Uterus (tissue), 4 donors: Measurements from ENCODE around the gene PEPD. TPM values are rescaled to one million over a fixed set of nuclear protein-coding genes. Genes with fewer than 3 reads are reported as not detected.

Experiments used
- DNase-seq, 2 donors: peaks; one replicate each; pipeline ENCODE4 v3.0.0-alpha.2; 2019 to 2020
- H3K27ac ChIP-seq, 2 donors: fragments of 200-600 bp; sonication (generic); 1 replicate in 1 of 2; 2 replicates in 1 of 2; pipeline ENCODE4 v1.5.1; 2016 to 2018
- H3K27me3 ChIP-seq, 2 donors: fragments of 200-600 bp; sonication (generic); one replicate each; pipeline ENCODE4 v1.5.1; 2018 to 2019; ENCODE audit warnings: control low read depth in 1 of 2
- H3K36me3 ChIP-seq, 2 donors: fragments of 200-600 bp; sonication (generic); one replicate each; pipeline ENCODE4 v1.5.1; 2019; ENCODE audit warnings: control low read depth in 1 of 2
- H3K4me1 ChIP-seq, 2 donors: fragments of 200-600 bp; sonication (generic); one replicate each; pipeline ENCODE4 v1.5.1; 2018 to 2019; ENCODE audit warnings: control low read depth in 1 of 2
- H3K4me3 ChIP-seq, 2 donors: fragments of 200-600 bp; sonication (generic); 1 replicate in 1 of 2; 2 replicates in 1 of 2; pipeline ENCODE4 v1.5.1; 2018 to 2019; ENCODE audit warnings: mild to moderate bottlenecking in 1 of 2
- H3K9me3 ChIP-seq, 2 donors: fragments of 200-600 bp; sonication (generic); one replicate each; pipeline ENCODE4 v1.5.1; 2019; ENCODE audit warnings: control low read depth in 1 of 2
- POLR2A ChIP-seq, 2 donors: fragments of 450-650 bp; IDR thresholded peaks; one replicate each; pipeline ENCODE4 v1.6.1; 2016; ENCODE audit warnings: antibody characterized with exemption in 2 of 2, mild to moderate bottlenecking in 1 of 2, moderate library complexity in 1 of 2
- intact Hi-C: fragments of 100-400 bp; cut with DNase I; formaldehyde crosslinking; loops from one replicate; pipeline ENCODE4 v1.15.1; 2023; ENCODE audit warnings: low total_unique reads
- total RNA-seq, 4 donors: library from RNA; depleted of rRNA in 3 of 4; stranded (reverse); fragments of >200 nt in 3 of 4; gene quantifications; one replicate each; pipeline versions ENCODE4 v1.1.0 to v1.2.4, GENCODE V29; 2014 to 2023
- TF ChIP-seq, protein P1 (sequence below), 4 experiments: fragments of 200-600 bp in 2 of 4; fragments of 450-650 bp in 2 of 4; sonication (generic) in 2 of 4; IDR thresholded peaks; one replicate each; pipeline ENCODE4 v1.5.1; 2016 to 2019; ENCODE audit warnings: antibody characterized with exemption in 4 of 4, mild to moderate bottlenecking in 2 of 4, moderate library complexity in 1 of 4
- donor health status: DM: yes; HTN: yes; CAD: no.

Gene PEPD
- total RNA-seq, 4 donors from 2014 or later, result 26.1 to 47.0 (median 37.9) TPM

- H3K9me3 ChIP-seq, result no peaks in the 10 kb centered on the region
- H3K27me3 ChIP-seq, result no peaks in the 10 kb centered on the region
- H3K4me1 ChIP-seq, result no peaks in the 10 kb centered on the region
- DNase-seq, result no peak
- H3K36me3 ChIP-seq, result no peaks in the 10 kb centered on the region
- no peak overlapping the region for H3K4me3 ChIP-seq
- H3K27ac ChIP-seq, result no peak overlapping the region
- intact Hi-C loops, result no loop called here
- TF ChIP-seq, protein P1, sequence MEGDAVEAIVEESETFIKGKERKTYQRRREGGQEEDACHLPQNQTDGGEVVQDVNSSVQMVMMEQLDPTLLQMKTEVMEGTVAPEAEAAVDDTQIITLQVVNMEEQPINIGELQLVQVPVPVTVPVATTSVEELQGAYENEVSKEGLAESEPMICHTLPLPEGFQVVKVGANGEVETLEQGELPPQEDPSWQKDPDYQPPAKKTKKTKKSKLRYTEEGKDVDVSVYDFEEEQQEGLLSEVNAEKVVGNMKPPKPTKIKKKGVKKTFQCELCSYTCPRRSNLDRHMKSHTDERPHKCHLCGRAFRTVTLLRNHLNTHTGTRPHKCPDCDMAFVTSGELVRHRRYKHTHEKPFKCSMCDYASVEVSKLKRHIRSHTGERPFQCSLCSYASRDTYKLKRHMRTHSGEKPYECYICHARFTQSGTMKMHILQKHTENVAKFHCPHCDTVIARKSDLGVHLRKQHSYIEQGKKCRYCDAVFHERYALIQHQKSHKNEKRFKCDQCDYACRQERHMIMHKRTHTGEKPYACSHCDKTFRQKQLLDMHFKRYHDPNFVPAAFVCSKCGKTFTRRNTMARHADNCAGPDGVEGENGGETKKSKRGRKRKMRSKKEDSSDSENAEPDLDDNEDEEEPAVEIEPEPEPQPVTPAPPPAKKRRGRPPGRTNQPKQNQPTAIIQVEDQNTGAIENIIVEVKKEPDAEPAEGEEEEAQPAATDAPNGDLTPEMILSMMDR (IDR thresholded peaks at IDR 0.05), result no peak
- no peak for TF ChIP-seq POLR2A (IDR thresholded peaks at IDR 0.05)
Measured at GRCh38 chr19:33520048-33520643, 1.4 kb downstream of the PEPD start.

GRCh38 chr19:33519416-33519815 lies 2.2 kb downstream of the PEPD start:
- no peak overlapping the region for H3K27ac ChIP-seq
- H3K27me3 ChIP-seq, result no peaks in the 10 kb centered on the region
- H3K9me3 ChIP-seq, result no peaks in the 10 kb centered on the region
- DNase-seq, result no peak
- H3K4me3 ChIP-seq, result no peak overlapping the region
- intact Hi-C loops, result no loop called here
- TF ChIP-seq, protein P1 (IDR thresholded peaks at IDR 0.05), result no peak
- TF ChIP-seq POLR2A (IDR thresholded peaks at IDR 0.05), result no peak
- no peaks in the 10 kb centered on the region for H3K4me1 ChIP-seq
- H3K36me3 ChIP-seq, result no peaks in the 10 kb centered on the region

DNA sequence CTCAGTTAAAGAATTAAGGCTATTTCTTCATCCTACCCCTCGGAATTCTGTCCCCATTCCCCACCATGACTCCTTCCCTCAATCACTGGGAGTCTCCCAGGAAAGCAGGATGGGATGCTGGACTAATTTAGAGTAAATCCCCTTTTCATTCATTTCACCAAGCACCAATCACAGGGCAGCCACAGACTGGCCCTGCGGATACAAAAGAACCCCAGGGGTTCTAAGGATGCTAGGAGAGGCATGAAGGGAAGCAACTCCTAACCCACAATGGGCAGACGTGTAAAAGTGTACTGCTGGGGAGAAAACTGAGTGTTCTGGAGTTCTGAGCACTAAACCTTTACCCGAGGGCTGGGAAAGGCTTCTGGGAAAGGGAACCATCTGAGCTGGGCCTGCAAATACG lies 3.0 kb downstream of the PEPD start:
- intact Hi-C loops, result no loop called here

GRCh38 chr19:33517922-33518321 lies 3.7 kb downstream of the PEPD start:
- Histone ChIP-seq H3K27me3 (no peaks in the 10 kb centered on the region), H3K9me3 (no peaks in the 10 kb centered on the region), H3K36me3 (no peaks in the 10 kb centered on the region), H3K4me3 (no peak overlapping the region), H3K4me1 (no peaks in the 10 kb centered on the region), H3K27ac (no peak overlapping the region)
- TF ChIP-seq, protein P1 (IDR thresholded peaks at IDR 0.05), result no peak
- no peak for TF ChIP-seq POLR2A (IDR thresholded peaks at IDR 0.05)
- intact Hi-C loops, result no loop called here
- DNase-seq, result no peak

More for the DNA sequence above, 3.0 kb downstream of the PEPD start:
- H3K36me3 ChIP-seq, result no peaks in the 10 kb centered on the region
- DNase-seq, result no peak
- H3K4me3 ChIP-seq, result no peak overlapping the region
- no peak overlapping the region for H3K27ac ChIP-seq
- no peaks in the 10 kb centered on the region for H3K27me3 ChIP-seq
- no peaks in the 10 kb centered on the region for H3K9me3 ChIP-seq
- TF ChIP-seq POLR2A (IDR thresholded peaks at IDR 0.05), result no peak
- TF ChIP-seq, protein P1 (IDR thresholded peaks at IDR 0.05), result no peak
- no peaks in the 10 kb centered on the region for H3K4me1 ChIP-seq

DNA sequence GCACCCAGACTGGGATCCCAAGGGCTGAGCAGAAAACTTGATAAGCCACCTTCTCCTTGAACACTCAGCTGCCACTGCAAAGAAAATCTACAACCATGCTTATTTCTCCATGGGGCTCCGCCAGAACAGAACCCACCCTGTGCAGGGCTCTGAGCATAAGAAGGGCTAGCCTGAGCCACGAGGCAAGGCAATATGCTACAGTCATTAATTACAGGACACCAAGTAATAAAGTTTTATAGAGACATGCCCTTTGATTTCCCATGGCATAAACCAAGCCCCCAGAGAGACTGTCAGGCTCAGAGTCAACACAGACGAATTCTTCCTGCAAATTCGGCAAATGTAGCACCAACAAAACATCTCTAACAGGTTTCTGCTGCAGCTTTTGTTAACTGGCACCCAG lies 5.7 kb downstream of the PEPD start:
- TF ChIP-seq, protein P1 (IDR thresholded peaks at IDR 0.05), result no peak
- TF ChIP-seq POLR2A (IDR thresholded peaks at IDR 0.05), result no peak
- Histone ChIP-seq H3K27me3 (no peaks in the 10 kb centered on the region), H3K4me1 (no peaks in the 10 kb centered on the region), H3K4me3 (no peak overlapping the region), H3K36me3 (no peaks in the 10 kb centered on the region), H3K27ac (no peak overlapping the region), H3K9me3 (no peaks in the 10 kb centered on the region)
- DNase-seq, result no peak
- intact Hi-C loops, result no loop called here
